ENCODE results near the gene EPM2AIP1. TPM values are rescaled to one million over a fixed set of nuclear protein-coding genes. Genes with fewer than 3 reads are reported as not detected.
"Not testable (repeated sequence)": the region's sequence is repeated elsewhere in the genome, so short reads cannot be mapped to it uniquely, and the experiment has no call there.

Gene EPM2AIP1
- total RNA-seq, 5 donors from 2014 or later (not counting 1 experiment from before 2014, with no cell fraction given), result 27.0 to 36.3 (median 29.3) TPM

DNA sequence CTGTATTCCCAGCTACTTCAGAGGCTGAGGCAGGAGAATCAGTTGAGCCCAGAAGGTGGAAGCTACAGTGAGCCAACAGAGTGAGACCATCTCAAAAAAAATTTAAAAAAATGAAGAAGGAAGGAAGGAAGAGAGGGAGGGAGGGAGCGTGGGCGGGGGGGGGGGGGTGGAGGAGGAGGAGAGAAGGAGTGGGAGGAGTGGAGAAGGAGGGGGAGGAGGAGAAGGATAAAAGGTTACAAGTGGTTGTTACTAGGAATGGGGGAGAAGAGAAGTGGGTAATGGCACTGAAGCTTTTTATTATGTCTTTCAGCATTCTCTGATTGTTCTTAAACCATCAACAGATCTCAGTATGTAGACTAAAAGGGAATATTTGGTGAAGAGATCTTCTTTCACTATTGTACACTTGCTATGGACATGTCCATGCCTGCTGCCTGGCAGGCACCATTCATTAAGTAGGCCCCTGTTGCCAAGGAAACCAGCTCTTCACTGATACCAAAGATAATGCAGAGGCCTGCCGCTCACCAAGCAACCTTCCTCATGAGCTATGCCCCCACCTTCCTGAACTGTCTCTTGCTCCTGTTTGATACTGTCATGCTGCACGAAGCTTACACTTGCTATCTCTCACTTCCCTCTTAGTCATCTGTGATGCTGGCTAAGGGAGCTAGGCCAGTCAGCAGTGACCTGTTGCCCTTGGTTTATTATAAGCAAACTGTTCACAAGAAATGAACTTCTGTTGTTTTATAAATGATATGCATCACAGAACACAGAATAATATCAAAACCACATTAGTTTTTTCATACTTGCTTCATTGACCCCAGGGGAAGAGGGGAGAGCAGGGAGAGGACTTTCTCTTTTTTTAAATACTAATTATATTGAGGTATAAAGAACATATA lies 23.1 kb downstream of the EPM2AIP1 start:
- no peaks in the 10 kb centered on the region for H3K9me3 Mint-ChIP-seq
- Histone ChIP-seq H3K27ac (ENCODE audit: low read length) (peak overlapping the region; percentile 19), H3K4me3 (ENCODE audit: control insufficient read depth in 1 of 2, extremely low read depth in 1 of 2, low read length in 1 of 2) (no peak overlapping the region), H3K9me3 (no peaks in the 10 kb centered on the region), H3K36me3 (ENCODE audit: control insufficient read depth in 2 of 2, extremely low read depth in 1 of 2, insufficient read depth in 1 of 2, low read length in 1 of 2) (no peaks in the 10 kb centered on the region), H3K27me3 (replicated peaks in 1 of 2; ENCODE audit: control insufficient read depth in 2 of 2, extremely low read depth in 1 of 2, insufficient read depth in 2 of 2, low read length in 1 of 2) (no peaks in the 10 kb centered on the region), H3K4me1 (ENCODE audit: control insufficient read depth in 1 of 2, extremely low read depth in 1 of 2, insufficient read depth in 2 of 2, low read length in 2 of 2) (peaks cover 4 to 9% of the 10 kb centered on the region in 2 experiments)
- peak overlapping the region; percentile 77 to 80 for H3K27ac Mint-ChIP-seq
- ChIA-PET CTCF (interaction anchor here (0.6 to 1.6 kb wide), 4 partner anchors 11 to 179 kb away, joined by 3 to 8 read pairs (median 7); no protein-coding TSS in a partner anchor), POLR2A (interaction anchor here (0.5 to 1.1 kb wide), 4 partner anchors 19 to 392 kb away, joined by 3 to 8 read pairs (median 4); partner anchors contain the start of genes EPM2AIP1 (in 1 of the 2) and MLH1 (in 1 of the 2))
- DNase-seq (peak in 26 of 35 experiments; percentile 6 to 52 (median 23)), ATAC-seq (replicated peaks in 1 of 4) (peak; percentile 85 to 93 (median 90))
- WGBS (ENCODE audit: insufficient coverage), result 18% methylated on average over 1 of the region's 4 CpGs
- H3K27me3 Mint-ChIP-seq, result no peaks in the 10 kb centered on the region
- peaks cover 9% of the 10 kb centered on the region for H3K36me3 Mint-ChIP-seq
- peaks cover 17 to 29% (median 24%) of the 10 kb centered on the region in 3 donors for H3K4me1 Mint-ChIP-seq
- H3K4me3 Mint-ChIP-seq, result no peak overlapping the region

DNA sequence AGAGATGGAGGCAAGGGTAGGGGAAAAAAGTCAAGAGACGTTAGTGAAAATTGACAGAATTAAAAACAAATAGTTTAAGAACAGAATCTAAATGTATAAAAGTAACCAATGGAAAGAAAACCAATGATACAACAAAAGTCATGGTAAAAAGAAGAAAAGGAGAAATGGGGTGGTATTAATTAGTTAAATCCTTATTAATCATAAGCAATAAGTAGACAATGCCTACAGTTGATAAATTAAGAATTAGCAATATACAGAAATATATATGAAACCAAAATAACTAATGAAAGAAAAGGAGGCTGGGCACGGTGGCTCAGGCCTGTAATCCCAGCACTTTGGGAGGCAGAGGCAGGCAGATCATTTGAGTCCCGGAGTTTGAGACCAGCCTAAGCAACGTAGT lies 23.8 kb downstream of the EPM2AIP1 start:
- Mint-ChIP-seq H3K27ac (peak overlapping the region in 1 of 2 donors; percentile 80), H3K36me3 (peaks cover 7% of the 10 kb centered on the region), H3K27me3 (no peaks in the 10 kb centered on the region), H3K9me3 (no peaks in the 10 kb centered on the region), H3K4me1 (peaks cover 17 to 27% (median 22%) of the 10 kb centered on the region in 3 donors), H3K4me3 (no peak overlapping the region)
- DNase-seq (no peak), ATAC-seq (replicated peaks in 1 of 4) (no peak)
- 100% methylated on average over 1 of the region's 4 CpGs for WGBS (ENCODE audit: insufficient coverage)
- Histone ChIP-seq H3K4me1 (ENCODE audit: control insufficient read depth in 1 of 2, extremely low read depth in 1 of 2, insufficient read depth in 2 of 2, low read length in 2 of 2) (peaks cover 4 to 9% of the 10 kb centered on the region in 2 experiments), H3K9me3 (no peaks in the 10 kb centered on the region), H3K4me3 (ENCODE audit: control insufficient read depth in 1 of 2, extremely low read depth in 1 of 2, low read length in 1 of 2) (no peak overlapping the region), H3K27me3 (replicated peaks in 1 of 2; ENCODE audit: control insufficient read depth in 2 of 2, extremely low read depth in 1 of 2, insufficient read depth in 2 of 2, low read length in 1 of 2) (no peaks in the 10 kb centered on the region), H3K27ac (ENCODE audit: low read length) (no peak overlapping the region), H3K36me3 (ENCODE audit: control insufficient read depth in 2 of 2, extremely low read depth in 1 of 2, insufficient read depth in 1 of 2, low read length in 1 of 2) (no peaks in the 10 kb centered on the region)
- ChIA-PET POLR2A (interaction anchor here in 1 of 2 donors (0.6 kb wide), 1 partner anchor 393 kb away, joined by 3 read pairs; no protein-coding TSS in a partner anchor), CTCF (interaction anchor here (0.6 to 1.6 kb wide), 3 partner anchors 10 to 179 kb away, joined by 6 to 8 read pairs (median 8); no protein-coding TSS in a partner anchor)

DNA sequence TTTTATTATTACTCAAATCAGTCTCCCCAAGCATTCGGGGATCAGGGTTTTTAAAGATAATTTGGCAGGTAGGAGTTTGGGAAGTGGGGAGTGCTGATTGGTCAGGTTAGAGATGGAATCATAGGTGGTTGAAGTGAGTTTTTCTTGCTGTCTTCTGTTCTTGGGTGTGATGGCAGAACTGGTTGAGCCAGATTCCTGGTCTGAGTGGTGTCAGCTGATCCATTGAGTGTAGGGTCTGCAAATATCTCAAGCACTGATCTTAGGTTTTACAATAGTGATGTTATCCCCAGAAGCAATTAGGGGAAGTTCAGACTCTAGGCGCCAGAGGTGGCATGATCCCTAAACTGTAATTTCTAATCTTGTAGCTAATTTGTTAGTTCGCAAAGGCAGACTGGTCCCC lies 27.5 kb downstream of the EPM2AIP1 start:
- Mint-ChIP-seq H3K4me1 (peaks cover 12 to 16% (median 14%) of the 10 kb centered on the region in 3 donors), H3K9me3 (no peaks in the 10 kb centered on the region), H3K36me3 (no peaks in the 10 kb centered on the region), H3K27me3 (no peaks in the 10 kb centered on the region), H3K4me3 (no peak overlapping the region), H3K27ac (no peak overlapping the region)
- Histone ChIP-seq H3K36me3 (ENCODE audit: control insufficient read depth in 2 of 2, extremely low read depth in 1 of 2, insufficient read depth in 1 of 2, low read length in 1 of 2) (no peaks in the 10 kb centered on the region), H3K4me3 (ENCODE audit: control insufficient read depth in 1 of 2, extremely low read depth in 1 of 2, low read length in 1 of 2) (no peak overlapping the region), H3K4me1 (ENCODE audit: control insufficient read depth in 1 of 2, extremely low read depth in 1 of 2, insufficient read depth in 2 of 2, low read length in 2 of 2) (peaks cover 4 to 9% of the 10 kb centered on the region in 2 experiments), H3K9me3 (no peaks in the 10 kb centered on the region), H3K27me3 (replicated peaks in 1 of 2; ENCODE audit: control insufficient read depth in 2 of 2, extremely low read depth in 1 of 2, insufficient read depth in 2 of 2, low read length in 1 of 2) (no peaks in the 10 kb centered on the region), H3K27ac (ENCODE audit: low read length) (no peak overlapping the region)
- 90% methylated on average over 2 of the region's 3 CpGs for WGBS (ENCODE audit: insufficient coverage)
- ATAC-seq (replicated peaks in 1 of 4) (no peak), DNase-seq (no peak)
- CTCF ChIA-PET, result no interaction called here
- POLR2A ChIA-PET, result no interaction called here

DNA sequence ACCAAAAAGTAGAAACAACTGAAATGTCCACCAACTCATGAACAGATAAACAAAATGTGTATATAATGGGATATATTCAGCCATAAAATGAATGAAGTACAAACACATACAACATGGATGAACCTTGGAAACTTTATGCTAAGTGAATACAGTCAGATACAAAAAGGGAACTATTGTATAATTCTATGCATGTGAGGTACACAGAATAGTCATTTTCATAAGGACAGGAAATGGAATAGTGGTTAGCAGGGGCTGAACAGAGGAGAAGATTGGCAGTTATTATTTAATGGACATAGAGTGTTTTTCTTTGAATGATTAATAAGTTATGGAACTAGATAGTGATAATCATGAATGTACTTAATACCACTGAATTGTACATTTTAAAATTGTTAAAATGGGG lies 28.1 kb downstream of the EPM2AIP1 start:
- ChIA-PET CTCF (interaction anchor here in 1 of 2 donors (0.5 to 1.0 kb wide), 2 partner anchors 10 to 393 kb away, joined by 3 to 4 read pairs; no protein-coding TSS in a partner anchor), POLR2A (no interaction called here)
- DNase-seq, result no peak
- no peak overlapping the region for H3K4me3 ChIP-seq (ENCODE audit: control insufficient read depth in 1 of 2, extremely low read depth in 1 of 2, low read length in 1 of 2)
- Mint-ChIP-seq H3K4me1 (peaks cover 8 to 11% (median 11%) of the 10 kb centered on the region in 3 donors), H3K36me3 (no peaks in the 10 kb centered on the region), H3K4me3 (no peak overlapping the region), H3K9me3 (no peaks in the 10 kb centered on the region), H3K27me3 (no peaks in the 10 kb centered on the region), H3K27ac (no peak overlapping the region)
- ATAC-seq (replicated peaks in 1 of 4), result no peak
- H3K9me3 ChIP-seq, result no peaks in the 10 kb centered on the region
- H3K27me3 ChIP-seq (replicated peaks in 1 of 2; ENCODE audit: control insufficient read depth in 2 of 2, extremely low read depth in 1 of 2, insufficient read depth in 2 of 2, low read length in 1 of 2), result no peaks in the 10 kb centered on the region
- H3K36me3 ChIP-seq (ENCODE audit: control insufficient read depth in 2 of 2, extremely low read depth in 1 of 2, insufficient read depth in 1 of 2, low read length in 1 of 2), result no peaks in the 10 kb centered on the region
- H3K4me1 ChIP-seq (ENCODE audit: control insufficient read depth in 1 of 2, extremely low read depth in 1 of 2, insufficient read depth in 2 of 2, low read length in 2 of 2), result peaks cover 2 to 6% of the 10 kb centered on the region in 2 experiments
- no peak overlapping the region for H3K27ac ChIP-seq (ENCODE audit: low read length)

DNA sequence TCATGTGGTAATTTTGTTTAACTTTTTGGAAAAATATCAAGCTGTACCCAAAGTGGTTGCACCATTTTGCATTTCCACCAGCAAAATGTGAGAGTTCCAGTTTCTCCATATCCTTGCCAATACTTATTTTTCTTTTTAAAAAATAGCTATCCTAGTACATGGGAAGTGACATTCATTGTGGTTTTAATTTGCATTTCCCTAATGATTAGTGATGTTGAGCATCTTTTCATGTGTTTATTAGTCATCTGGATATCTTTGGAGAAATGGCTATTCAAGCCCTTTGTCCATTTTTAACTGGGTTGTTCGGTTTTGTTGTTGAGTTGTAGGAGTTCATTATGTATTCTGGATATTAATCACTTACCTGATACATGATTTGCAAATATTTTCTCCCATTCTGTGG lies 28.6 kb downstream of the EPM2AIP1 start:
- Histone ChIP-seq H3K36me3 (ENCODE audit: control insufficient read depth in 2 of 2, extremely low read depth in 1 of 2, insufficient read depth in 1 of 2, low read length in 1 of 2) (no peaks in the 10 kb centered on the region), H3K4me3 (ENCODE audit: control insufficient read depth in 1 of 2, extremely low read depth in 1 of 2, low read length in 1 of 2) (no peak overlapping the region), H3K27me3 (replicated peaks in 1 of 2; ENCODE audit: control insufficient read depth in 2 of 2, extremely low read depth in 1 of 2, insufficient read depth in 2 of 2, low read length in 1 of 2) (no peaks in the 10 kb centered on the region), H3K4me1 (ENCODE audit: control insufficient read depth in 1 of 2, extremely low read depth in 1 of 2, insufficient read depth in 2 of 2, low read length in 2 of 2) (peaks cover 0 to 2% of the 10 kb centered on the region in 2 experiments), H3K27ac (ENCODE audit: low read length) (no peak overlapping the region), H3K9me3 (no peaks in the 10 kb centered on the region)
- Mint-ChIP-seq H3K9me3 (no peaks in the 10 kb centered on the region), H3K27me3 (no peaks in the 10 kb centered on the region), H3K27ac (no peak overlapping the region), H3K36me3 (no peaks in the 10 kb centered on the region), H3K4me1 (peaks cover 4 to 6% (median 6%) of the 10 kb centered on the region in 3 donors), H3K4me3 (no peak overlapping the region)
- no peak for ATAC-seq (replicated peaks in 1 of 4)
- CTCF ChIA-PET, result interaction anchor here in 1 of 2 donors (0.5 to 1.0 kb wide), 2 partner anchors 9 to 393 kb away, joined by 3 to 4 read pairs; no protein-coding TSS in a partner anchor
- POLR2A ChIA-PET, result no interaction called here
- no peak for DNase-seq
- no CpG with 5 or more reads among the region's 1 CpG for WGBS (ENCODE audit: insufficient coverage)

DNA sequence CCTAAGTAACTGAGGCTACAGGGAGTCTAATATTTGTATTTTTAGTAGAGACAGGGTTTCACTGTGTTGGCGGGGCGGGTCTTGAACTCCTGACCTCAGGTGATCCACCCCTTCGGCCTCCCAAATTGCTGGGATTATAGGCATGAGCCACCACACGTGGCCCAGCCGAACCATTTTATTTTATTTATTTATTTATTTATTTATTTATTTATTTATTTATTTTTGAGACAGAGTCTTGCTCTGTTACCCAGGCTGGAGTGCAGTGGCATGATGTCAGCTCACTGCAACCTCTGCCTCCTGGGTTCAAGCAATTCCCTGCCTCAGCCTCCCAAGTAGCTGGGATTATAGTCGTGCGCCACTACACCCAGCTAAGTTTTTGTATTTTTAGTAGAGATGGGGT lies 29.9 kb downstream of the EPM2AIP1 start:
- H3K4me1 Mint-ChIP-seq, CTCF ChIA-PET: not testable (repeated sequence)

More for the DNA sequence above, 29.9 kb downstream of the EPM2AIP1 start:
- H3K36me3 ChIP-seq (ENCODE audit: control insufficient read depth in 2 of 2, extremely low read depth in 1 of 2, insufficient read depth in 1 of 2, low read length in 1 of 2); H3K36me3 Mint-ChIP-seq; H3K27me3 ChIP-seq (replicated peaks in 1 of 2; ENCODE audit: control insufficient read depth in 2 of 2, extremely low read depth in 1 of 2, insufficient read depth in 2 of 2, low read length in 1 of 2); H3K9me3 ChIP-seq; H3K4me1 ChIP-seq (ENCODE audit: control insufficient read depth in 1 of 2, extremely low read depth in 1 of 2, insufficient read depth in 2 of 2, low read length in 2 of 2); H3K4me3 ChIP-seq (ENCODE audit: control insufficient read depth in 1 of 2, extremely low read depth in 1 of 2, low read length in 1 of 2); H3K4me3 Mint-ChIP-seq; DNase-seq; H3K27ac Mint-ChIP-seq; H3K9me3 Mint-ChIP-seq; ATAC-seq (replicated peaks in 1 of 4); POLR2A ChIA-PET; H3K27me3 Mint-ChIP-seq; H3K27ac ChIP-seq (ENCODE audit: low read length): not testable (repeated sequence)
- WGBS (ENCODE audit: insufficient coverage), result no CpG with 5 or more reads among the region's 7 CpGs

All from T-cell (primary cell).